Tibial nerve (tissue), 4 donors: ENCODE data around the gene NAA38. TPM values are rescaled to one million over a fixed set of nuclear protein-coding genes. Genes with fewer than 3 reads are reported as not detected.

Experiments used
- DNase-seq, 2 donors: peaks; one replicate each; pipeline ENCODE4 v3.0.0-alpha.2; 2019; ENCODE audit warnings: low spot score in 2 of 2
- H3K27ac ChIP-seq, 4 donors: fragments of 200-600 bp; sonication (generic) in 3 of 4; one replicate each; pipeline ENCODE4 v1.5.1; 2017 to 2019; ENCODE audit warnings: mild to moderate bottlenecking in 1 of 4
- H3K27me3 ChIP-seq, 2 donors: fragments of 200-600 bp; sonication (generic) in 1 of 2; one replicate each; pipeline versions ENCODE4 v1.5.1 to v1.6.0; 2017 to 2019
- H3K36me3 ChIP-seq, 3 donors: fragments of 200-600 bp; sonication (generic); one replicate each; pipeline ENCODE4 v1.5.1; 2018 to 2019
- H3K4me1 ChIP-seq, 4 donors: fragments of 200-600 bp; sonication (generic) in 3 of 4; one replicate each; pipeline ENCODE4 v1.5.1; 2017 to 2019
- H3K4me3 ChIP-seq, 4 donors: fragments of 200-600 bp; sonication (generic) in 3 of 4; one replicate each; pipeline ENCODE4 v1.5.1; 2017 to 2019; ENCODE audit warnings: mild to moderate bottlenecking in 1 of 4, moderate library complexity in 1 of 4
- H3K9me3 ChIP-seq, 4 donors: fragments of 200-600 bp; sonication (generic) in 3 of 4; one replicate each; pipeline ENCODE4 v1.5.1; 2017 to 2019
- EP300 ChIP-seq, 2 donors: sonication (generic); formaldehyde crosslinking; IDR thresholded peaks; one replicate each; pipeline ENCODE4 v1.6.1; 2017; ENCODE audit warnings: antibody characterized with exemption in 2 of 2, mild to moderate bottlenecking in 1 of 2
- POLR2A ChIP-seq, 2 donors: fragments of 450-650 bp; IDR thresholded peaks; one replicate each; pipeline ENCODE4 v1.6.1; 2017; ENCODE audit warnings: antibody characterized with exemption in 2 of 2, mild to moderate bottlenecking in 2 of 2, moderate library complexity in 2 of 2
- WGBS, 2 donors: methylation state at CpG; one replicate each; pipeline ENCODE4 v1.1.5; 2018; 5-methylcytosine and 5-hydroxymethylcytosine counted together
- total RNA-seq, 4 donors: library from RNA; depleted of rRNA; stranded (reverse); fragments of >200 nt; gene quantifications; one replicate each; pipeline ENCODE4 v1.1.0, GENCODE V29; 2016
- TF ChIP-seq, protein P1 (sequence below), 5 experiments: fragments of 200-600 bp in 3 of 5; fragments of 450-650 bp in 2 of 5; sonication (generic) in 3 of 5; IDR thresholded peaks; one replicate each; pipeline ENCODE4 v1.5.1; 2016 to 2019; ENCODE audit warnings: antibody characterized with exemption in 5 of 5, mild to moderate bottlenecking in 3 of 5, moderate library complexity in 2 of 5

NAA38 gene
- total RNA-seq, 4 donors from 2014 or later, result 104 to 198 (median 167) TPM

DNA sequence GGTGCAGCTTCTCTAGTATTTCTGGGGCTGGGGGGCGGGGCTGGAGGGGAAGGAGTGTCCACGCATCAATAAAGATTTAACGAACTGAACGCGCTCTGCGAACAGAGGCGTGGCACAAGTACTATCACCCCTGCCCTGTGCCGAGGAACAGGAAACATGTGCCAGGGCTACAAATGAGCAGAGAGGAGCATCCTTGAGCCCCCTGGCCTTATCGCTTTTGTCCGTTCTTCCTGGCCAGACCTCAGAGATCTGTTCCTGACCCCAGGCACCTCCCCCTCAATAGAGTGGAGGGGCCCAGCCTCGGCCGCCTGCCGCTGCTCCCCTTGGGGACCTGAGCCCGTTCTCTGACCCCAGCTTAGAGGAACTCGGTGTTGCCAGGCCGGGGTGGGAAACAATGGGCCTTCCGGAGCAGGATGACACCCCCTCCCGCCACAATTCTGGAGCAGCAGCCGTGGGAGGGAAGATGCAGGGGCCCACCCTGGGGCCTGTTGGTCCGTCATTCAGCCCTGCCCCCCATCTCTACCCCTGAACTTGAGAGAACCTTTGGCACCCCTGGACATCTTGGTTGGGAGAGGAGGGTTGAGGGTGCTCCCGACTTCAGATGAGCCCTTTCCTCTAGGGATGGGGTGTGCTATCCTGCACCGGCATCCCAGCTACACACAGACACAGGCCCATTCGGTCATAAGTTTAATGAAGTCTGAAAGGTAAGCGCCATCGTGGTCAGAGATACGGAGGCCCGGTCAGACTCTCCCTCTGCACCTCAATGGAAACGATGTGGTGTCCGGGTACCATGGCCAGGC is 1.1 kb downstream of the NAA38 start:
- peaks cover 0 to 45% (median 32%) of the 10 kb centered on the region in 4 donors for H3K4me1 ChIP-seq
- no peaks in the 10 kb centered on the region for H3K9me3 ChIP-seq
- H3K27ac ChIP-seq, result peak overlapping the region; percentile 86 to 97 (median 92)
- H3K4me3 ChIP-seq, result peak overlapping the region; percentile 66 to 78 (median 69)
- DNase-seq, result peak; percentile 14 to 35
- whole genome bisulfite sequencing, 2 donors, result 3 to 5% methylated on average over 29 of the region's 29 CpGs
- peak in 1 of 2 donors; percentile 59 for TF ChIP-seq EP300 (IDR thresholded peaks at IDR 0.05)
- TF ChIP-seq, protein P1, sequence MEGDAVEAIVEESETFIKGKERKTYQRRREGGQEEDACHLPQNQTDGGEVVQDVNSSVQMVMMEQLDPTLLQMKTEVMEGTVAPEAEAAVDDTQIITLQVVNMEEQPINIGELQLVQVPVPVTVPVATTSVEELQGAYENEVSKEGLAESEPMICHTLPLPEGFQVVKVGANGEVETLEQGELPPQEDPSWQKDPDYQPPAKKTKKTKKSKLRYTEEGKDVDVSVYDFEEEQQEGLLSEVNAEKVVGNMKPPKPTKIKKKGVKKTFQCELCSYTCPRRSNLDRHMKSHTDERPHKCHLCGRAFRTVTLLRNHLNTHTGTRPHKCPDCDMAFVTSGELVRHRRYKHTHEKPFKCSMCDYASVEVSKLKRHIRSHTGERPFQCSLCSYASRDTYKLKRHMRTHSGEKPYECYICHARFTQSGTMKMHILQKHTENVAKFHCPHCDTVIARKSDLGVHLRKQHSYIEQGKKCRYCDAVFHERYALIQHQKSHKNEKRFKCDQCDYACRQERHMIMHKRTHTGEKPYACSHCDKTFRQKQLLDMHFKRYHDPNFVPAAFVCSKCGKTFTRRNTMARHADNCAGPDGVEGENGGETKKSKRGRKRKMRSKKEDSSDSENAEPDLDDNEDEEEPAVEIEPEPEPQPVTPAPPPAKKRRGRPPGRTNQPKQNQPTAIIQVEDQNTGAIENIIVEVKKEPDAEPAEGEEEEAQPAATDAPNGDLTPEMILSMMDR (IDR thresholded peaks at IDR 0.05), result no peak
- TF ChIP-seq POLR2A (IDR thresholded peaks at IDR 0.05), result peak in 1 of 2 donors; percentile 8
- no peaks in the 10 kb centered on the region for H3K27me3 ChIP-seq
- H3K36me3 ChIP-seq, result peaks cover 0 to 39% (median 14%) of the 10 kb centered on the region in 3 donors

DNA sequence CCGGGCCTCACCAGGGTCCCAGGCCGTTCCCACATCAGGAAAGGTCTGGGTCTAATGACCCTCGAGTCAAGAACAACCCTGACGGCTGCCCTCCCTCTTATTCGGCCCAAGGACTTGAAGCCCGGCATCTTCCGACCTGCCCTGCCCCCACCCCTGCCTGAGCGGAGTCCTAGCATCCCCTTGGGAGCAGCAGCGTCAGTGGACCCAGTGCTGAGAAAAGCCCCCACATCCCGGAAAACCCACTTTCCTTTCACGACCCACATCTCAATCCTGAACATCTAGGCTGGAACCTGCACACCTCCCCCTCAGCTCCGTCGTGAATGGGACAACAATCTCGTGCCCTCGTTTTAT is 1.7 kb downstream of the NAA38 start:
- Histone ChIP-seq H3K4me1 (peaks cover 0 to 45% (median 32%) of the 10 kb centered on the region in 4 donors), H3K27ac (peak overlapping the region; percentile 86 to 97 (median 92)), H3K4me3 (peak overlapping the region; percentile 66 to 78 (median 69)), H3K9me3 (no peaks in the 10 kb centered on the region), H3K27me3 (no peaks in the 10 kb centered on the region), H3K36me3 (peaks cover 0 to 39% (median 17%) of the 10 kb centered on the region in 3 donors)
- peak in 1 of 2 donors; percentile 25 for DNase-seq
- 13 to 14% methylated on average over 12 to 15 of the region's 15 CpGs for WGBS, 2 donors
- TF ChIP-seq, protein P1 (IDR thresholded peaks at IDR 0.05), result no peak
- no peak for TF ChIP-seq POLR2A (IDR thresholded peaks at IDR 0.05)
- no peak for TF ChIP-seq EP300 (IDR thresholded peaks at IDR 0.05)

- Histone ChIP-seq H3K4me3 (peak within 1 kb of the TSS; percentile 66 to 78 (median 69)), H3K27me3 (no peaks in the 10 kb centered on the region), H3K9me3 (no peaks in the 10 kb centered on the region), H3K27ac (peak within 1 kb of the TSS; percentile 86 to 97 (median 92)), H3K4me1 (peaks cover 0 to 45% (median 32%) of the 10 kb centered on the region in 4 donors), H3K36me3 (peaks cover 0 to 41% (median 19%) of the 10 kb centered on the region in 3 donors)
- WGBS, 2 donors, result 37 to 65% methylated on average over 40 to 55 of the region's 57 CpGs
- no peak for DNase-seq
- TF ChIP-seq, protein P1 (IDR thresholded peaks at IDR 0.05), result no peak
- TF ChIP-seq EP300 (IDR thresholded peaks at IDR 0.05) (no peak), POLR2A (IDR thresholded peaks at IDR 0.05) (no peak)
Observed at GRCh38 chr17:7854851-7855659, 2.3 kb downstream of the NAA38 start, which contains the start of gene TMEM88. Gene TMEM88, plus strand, starts transcription at chr17:7855066. Its CDS starts 9 bp downstream, at chr17:7855075.

- Histone ChIP-seq H3K27ac (peak overlapping the region in 2 of 4 donors; percentile 89 to 96), H3K9me3 (no peaks in the 10 kb centered on the region), H3K4me3 (peak overlapping the region in 1 of 4 donors; percentile 67), H3K27me3 (no peaks in the 10 kb centered on the region), H3K4me1 (peaks cover 0 to 48% (median 32%) of the 10 kb centered on the region in 4 donors), H3K36me3 (peaks cover 0 to 43% (median 19%) of the 10 kb centered on the region in 3 donors)
- TF ChIP-seq, protein P1 (IDR thresholded peaks at IDR 0.05), result no peak
- TF ChIP-seq POLR2A (IDR thresholded peaks at IDR 0.05) (no peak), EP300 (IDR thresholded peaks at IDR 0.05) (no peak)
- no peak for DNase-seq
- 73 to 74% methylated on average over 31 of the region's 31 CpGs for WGBS, 2 donors
Observed at GRCh38 chr17:7854078-7854777, 3.1 kb downstream of the NAA38 start.
